IPS DF 4.7 (cell line): ENCODE measurements around the gene ADCY3.

Source experiments
- DNase-seq: peaks from one replicate; pipeline ENCODE4 v3.0.0-alpha.2; 2013; ENCODE audit warnings: low spot score; ENCODE audit errors: extremely low read depth

Gene ADCY3

DNA sequence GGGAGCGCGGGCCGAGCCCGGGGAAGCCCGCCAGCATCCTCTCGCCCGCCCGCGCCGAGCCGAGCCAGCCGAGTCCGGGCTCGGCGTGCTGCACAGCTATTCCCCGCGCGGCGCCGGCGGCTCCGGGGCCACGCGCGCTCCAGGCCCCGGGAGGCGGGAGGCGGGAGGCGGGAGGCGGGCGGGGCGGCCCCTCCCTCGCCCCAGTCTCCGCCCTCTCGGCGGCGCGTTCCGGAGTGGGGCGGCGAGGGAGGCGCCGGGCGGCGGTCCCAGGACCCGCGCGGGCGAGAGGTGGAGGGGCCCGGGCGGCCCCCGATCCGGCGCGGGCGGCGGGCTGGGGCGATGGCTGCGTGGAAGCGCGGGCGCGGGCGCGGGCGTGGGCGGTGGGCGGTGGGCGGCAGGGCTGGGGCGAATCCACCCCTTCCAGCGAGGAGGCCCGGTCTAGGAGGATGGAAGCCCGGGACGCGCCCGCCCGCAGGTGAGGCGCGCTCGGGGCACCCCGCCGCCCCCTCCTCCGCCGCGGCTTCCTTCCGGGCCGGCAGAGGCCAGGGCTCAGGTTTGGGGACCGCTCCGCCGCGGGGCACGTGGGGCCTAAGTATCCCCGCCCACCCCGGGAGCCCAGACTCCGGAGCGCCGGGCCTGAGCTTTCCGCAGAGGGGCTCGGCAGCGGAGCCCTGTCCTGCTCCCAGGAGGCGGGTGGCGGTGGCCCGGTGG lies at the start of gene ADCY3:
Gene ADCY3, minus strand, starts transcription at position 140 of the 711 bp plus-strand sequence. CDS start 1,250 bp downstream, outside the sequence.
- DNase-seq = no peak

DNA sequence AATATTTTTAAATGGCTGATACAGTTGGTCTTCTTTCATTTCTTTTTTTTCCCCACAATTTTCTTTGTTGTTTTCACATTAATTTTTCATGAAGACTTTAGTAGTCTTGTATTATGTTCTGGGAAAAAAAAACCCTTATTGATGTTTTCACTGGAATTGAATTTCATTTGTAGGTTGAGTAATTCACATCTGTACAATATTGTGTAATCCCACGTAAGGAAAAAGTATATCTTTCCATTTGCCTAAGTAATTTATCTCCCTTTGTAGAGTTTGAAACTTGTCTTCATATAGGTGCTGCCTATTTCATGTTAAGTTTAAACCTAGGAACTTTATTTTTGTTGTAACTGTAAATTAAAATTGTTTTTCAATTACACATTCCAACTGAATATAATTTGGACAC lies 49.7 kb upstream of the ADCY3 start:
- no peak for DNase-seq

GRCh38 chr2:24961903-24962302 lies 41.9 kb upstream of the ADCY3 start:
- DNase-seq = no peak

GRCh38 chr2:24959761-24960160 lies 39.7 kb upstream of the ADCY3 start:
- no peak for DNase-seq

DNA sequence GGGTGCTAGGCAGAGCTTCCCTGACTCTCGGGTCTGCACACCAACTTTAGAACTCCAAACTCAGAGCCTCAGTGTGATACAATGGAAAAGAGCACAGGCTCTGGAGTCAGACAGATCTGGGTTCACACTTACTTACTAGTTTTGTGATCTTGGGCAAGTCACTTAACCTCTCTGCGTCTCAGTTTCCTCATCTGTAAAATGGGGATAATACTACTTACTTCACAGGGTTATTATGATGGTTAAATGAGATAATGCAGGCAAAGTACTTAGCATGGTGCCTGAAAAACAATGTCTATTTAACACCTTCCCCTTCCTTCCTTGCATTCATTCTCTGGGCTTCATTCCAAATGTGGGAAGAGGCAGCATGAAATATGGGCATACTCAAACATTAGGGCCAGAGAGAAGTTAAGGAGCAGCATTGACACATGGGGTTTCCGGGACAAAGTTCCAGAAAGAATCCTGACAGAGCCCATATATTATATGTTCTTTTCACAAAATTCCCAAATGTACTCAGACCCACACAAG lies 38.4 kb upstream of the ADCY3 start:
- no peak for DNase-seq

GRCh38 chr2:24957976-24958375 lies 37.9 kb upstream of the ADCY3 start:
- DNase-seq = no peak

- no peak for DNase-seq
These were observed 37.2 kb upstream of the ADCY3 start for GRCh38 chr2:24957221-24957620.

- no peak for DNase-seq
These were observed 35.9 kb upstream of the ADCY3 start for GRCh38 chr2:24955921-24956320.

DNA sequence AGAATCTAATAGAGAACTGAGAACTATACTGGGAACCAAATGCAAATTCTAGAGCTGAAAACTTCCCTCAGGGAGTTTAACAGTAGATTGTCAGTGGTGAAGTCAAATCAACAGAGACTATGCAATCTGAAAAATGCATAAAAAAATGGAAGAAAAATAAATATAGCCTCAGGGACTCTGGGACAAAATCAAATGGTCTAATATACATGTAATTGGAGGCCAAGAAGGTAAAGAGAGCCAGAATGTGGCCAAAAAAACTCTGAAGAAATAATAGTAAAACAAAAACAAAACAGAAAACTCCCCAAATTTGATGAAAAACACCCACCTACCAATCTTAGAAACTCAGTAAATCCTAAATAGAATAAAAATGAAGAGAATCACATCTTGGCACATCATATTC lies 35.2 kb upstream of the ADCY3 start:
- no peak for DNase-seq

DNA sequence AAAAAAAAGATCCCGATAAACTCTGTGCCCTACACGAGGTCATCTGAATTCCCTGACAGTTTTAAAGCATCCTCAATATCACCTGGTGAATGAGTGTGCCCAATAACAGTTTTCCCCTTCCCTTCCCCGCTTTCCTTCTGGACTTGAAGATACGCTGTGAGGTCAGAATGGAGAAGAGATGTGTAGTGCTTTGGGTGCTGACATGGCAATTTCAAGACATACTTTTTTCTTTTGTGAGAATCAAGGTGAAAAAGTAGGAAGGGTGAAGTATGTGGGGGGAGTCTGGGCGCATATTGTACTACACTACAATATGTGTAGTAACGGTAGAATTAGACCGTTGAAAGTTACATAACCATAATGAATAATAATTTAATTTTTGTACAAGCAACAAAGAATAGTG lies 30.1 kb upstream of the ADCY3 start:
- DNase-seq = no peak

GRCh38 chr2:24948506-24948905 lies 28.5 kb upstream of the ADCY3 start:
- no peak for DNase-seq

DNA sequence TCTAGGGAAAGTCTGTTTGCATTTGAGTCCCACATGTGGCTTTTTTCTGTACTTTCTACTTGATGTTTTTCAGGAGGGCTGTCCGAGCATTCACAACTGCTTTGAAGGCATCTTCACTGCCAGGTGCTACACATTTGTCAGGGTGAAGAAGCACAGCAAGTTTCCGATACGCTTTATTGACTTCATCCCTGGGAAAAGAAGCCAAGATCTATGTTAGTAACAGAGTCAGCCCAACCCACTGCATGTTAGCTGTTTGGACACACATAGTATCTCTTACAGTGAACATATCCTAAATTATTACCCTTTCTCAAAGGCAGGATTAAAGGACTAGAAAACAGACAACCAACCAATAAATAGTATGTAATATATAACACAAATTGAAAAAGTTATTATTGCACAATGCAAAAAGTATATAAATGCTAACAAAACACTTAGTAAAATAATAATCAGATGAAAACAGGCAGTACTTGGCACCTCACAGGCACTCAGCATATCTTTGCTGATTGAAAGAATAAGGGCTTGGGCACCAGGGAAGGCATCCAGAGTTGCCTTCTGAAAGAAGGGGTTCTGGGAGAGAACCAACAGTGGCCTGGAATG lies 27.6 kb upstream of the ADCY3 start:
- no peak for DNase-seq

GRCh38 chr2:24945907-24946306 lies 25.9 kb upstream of the ADCY3 start:
- DNase-seq = no peak

DNA sequence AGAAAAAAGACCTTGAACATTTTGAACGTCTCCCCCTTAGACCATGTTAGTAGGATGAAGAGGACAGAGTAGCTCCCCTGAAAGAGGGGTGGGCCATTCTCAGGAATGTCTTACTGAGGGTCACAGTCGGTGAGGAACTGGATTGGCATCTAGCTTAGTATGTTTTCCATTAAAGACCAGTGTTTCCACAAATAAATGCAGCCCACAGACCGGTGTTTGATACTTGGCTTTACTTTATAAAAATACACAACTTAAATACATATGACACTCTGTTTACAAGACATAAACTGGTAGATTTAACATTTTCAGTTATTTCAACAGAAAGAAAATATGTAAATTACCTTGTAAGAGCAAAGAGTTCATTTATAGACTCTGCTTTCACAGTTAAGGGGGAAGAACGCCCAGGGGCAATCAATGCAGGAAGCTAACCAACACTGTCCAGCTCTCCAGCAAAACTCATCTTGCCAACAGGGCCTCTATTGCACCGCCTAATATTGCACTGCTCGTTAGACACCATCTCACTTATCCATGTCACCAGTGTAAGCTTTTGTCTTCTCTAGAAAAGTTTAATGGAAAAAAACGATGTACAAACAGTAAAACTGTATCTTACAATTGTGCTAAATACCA lies 23.5 kb upstream of the ADCY3 start:
- no peak for DNase-seq

DNA sequence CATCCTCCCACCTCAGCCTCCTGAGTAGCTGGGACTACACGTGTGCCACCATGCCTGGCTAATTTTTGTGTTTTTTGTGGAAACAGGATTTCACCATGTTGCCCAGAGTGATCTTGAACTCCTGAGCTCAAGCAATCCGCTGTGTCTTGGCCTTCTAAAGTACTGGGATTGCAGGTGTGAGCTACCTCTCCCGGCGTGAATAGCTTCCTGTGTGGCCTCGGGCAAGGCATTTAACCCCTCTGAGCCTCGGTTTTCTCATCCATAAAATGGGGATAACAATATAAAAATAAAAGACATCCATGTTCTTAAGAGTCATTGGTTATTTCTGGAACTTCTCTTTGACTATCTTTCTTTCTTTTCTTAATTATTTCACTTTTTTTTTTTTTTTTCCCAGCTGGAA lies 19.3 kb upstream of the ADCY3 start:
- no peak for DNase-seq

DNA sequence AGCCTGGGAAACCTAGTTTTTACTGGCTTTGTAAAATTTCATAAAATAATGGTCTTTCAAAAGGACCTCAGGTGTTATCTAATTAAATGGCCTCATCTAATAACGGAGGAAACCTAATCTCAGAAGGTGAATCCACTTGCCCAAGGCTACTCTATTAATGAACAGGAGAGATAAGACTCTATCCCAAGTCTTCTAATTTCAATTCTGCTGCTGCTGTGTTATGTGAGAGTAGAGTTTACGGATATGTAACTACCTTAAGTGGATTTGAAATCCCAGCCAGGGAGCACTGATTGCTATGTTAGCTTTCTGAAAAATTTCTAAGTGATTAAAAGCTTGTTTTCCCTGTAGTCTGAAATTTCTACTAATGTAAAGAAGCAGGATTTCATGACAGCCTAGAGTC lies 17.2 kb upstream of the ADCY3 start:
- no peak for DNase-seq

DNA sequence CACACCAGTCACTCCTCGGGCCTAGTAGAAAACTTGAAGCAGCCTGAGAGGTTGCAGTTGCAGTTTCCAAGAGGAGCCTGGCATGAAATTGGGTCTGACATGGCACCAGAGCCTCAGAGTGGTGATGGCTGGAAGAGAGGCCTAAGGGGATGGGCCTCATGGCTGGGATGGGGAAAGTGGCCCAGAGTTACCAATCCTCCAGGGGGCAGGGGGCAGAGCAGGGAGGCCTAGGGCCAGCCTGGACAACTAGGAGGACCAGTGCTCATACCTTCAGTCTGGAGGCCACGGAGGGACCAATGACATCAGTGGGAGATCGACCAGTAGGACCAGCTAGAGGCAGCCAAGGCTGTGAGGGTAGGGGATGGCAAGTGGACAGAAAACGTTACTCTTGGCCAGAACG lies 15.1 kb upstream of the ADCY3 start:
- no peak for DNase-seq

DNA sequence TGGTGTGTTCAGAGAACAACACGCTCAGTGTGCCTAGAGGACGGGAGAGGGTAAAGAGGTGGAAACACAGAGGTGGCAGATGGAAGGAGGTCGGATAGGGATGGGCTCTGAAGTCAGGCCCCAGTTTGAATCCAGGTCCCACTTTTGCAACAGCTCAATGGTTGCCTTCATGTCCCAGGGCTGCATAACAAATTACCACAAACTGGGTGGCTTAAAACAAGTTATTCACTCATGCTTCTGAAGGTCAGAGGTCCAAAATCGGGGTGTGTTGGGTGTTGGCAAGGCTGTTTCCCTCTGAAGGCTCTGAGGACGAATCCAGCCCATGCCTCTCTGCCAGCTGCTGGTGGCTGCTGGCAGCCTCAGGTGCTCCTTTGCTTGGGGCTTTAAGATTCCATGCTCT lies 12.7 kb upstream of the ADCY3 start:
- no peak for DNase-seq

DNA sequence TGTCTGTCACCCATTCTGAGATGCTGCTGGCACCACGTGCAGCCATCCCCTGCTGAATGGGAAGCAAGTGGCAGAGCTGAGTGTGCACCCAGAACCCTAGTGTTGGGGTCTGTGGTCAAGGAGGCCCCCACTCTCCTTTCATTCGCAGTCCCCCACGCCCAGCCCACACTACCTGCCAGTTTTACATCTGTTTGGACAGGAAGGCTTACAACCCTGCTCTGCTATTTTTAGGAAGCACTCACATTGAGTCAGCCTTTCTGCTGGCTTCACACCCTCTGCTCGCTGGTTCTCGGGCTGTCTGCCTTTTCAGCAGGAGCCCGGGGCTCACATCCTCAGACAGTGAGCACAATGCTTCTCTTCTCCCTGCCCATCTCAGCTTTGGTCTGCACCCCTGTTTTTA lies 10.7 kb upstream of the ADCY3 start:
- DNase-seq = no peak

GRCh38 chr2:24929230-24929629 lies 9.2 kb upstream of the ADCY3 start:
- DNase-seq = no peak

- no peak for DNase-seq
These were observed 8.0 kb upstream of the ADCY3 start for GRCh38 chr2:24928036-24928435.

- DNase-seq = no peak
These were observed 6.7 kb upstream of the ADCY3 start for GRCh38 chr2:24926602-24927252.
